ENCODE measurements around the gene KLF16. TPM values are rescaled to one million over a fixed set of nuclear protein-coding genes. Genes with fewer than 3 reads are reported as not detected.

KLF16 gene
- total RNA-seq, 1 experiment from 2014 or later, result 25.2 TPM

DNA sequence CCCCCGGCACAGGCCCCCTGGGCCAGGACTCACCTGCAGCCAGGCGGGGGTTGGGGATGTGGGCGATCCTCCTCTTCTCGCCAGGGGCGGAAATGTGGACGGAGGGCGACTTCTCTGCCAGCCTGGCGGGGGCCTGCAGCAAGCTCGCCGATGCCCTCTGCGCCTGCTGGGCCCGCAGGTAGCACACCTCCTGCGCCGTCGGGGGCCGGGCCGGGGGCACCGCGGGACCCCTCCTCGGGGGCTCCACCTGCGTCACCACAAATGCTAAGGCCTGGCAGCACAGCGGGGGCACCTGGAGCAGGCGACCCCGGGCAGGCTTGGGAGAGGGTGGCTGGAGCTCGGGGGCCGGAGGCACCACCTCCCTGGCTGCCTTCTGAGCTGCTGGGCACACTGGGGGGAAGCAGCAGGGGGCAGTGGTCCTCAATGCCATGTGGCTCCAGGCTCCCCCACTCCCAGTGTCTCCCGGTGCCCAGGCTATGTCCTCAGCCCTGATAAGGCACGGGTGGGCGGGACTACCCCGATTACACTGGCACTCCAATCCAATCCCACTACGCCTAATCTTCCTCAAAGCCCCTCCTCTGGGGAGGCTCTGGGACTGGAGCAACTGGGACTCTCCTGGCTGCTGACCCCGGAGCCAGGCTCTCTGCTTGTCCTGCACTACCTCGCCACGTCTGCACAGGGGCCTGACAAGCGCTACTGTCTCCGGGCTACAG lies 39.7 kb downstream of the KLF16 start:
- no peak for DNase-seq (ENCODE audit: low spot score)

GRCh38 chr19:1823020-1823419 lies 40.4 kb downstream of the KLF16 start:
- DNase-seq (ENCODE audit: low spot score), result no peak

DNA sequence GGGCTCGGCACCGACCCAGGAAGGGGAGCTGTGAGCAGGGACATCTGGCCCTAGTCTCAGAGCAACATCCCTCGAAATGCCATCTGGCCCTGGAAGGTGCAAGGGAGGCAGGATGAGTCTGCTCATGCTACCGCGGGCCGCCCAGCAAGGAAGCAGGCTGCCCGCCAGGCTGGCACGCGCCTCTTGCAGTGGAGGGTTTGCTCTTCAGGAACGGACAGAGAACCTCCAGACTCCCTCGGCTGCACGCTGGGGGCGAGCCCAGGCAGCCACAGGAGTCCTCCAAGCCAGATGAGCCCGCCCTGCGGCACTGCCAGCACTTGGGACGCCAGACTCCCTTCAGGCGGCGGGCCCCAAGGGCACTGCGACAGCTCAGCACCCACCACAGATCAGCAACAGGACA lies 41.2 kb downstream of the KLF16 start:
- no peak for DNase-seq (ENCODE audit: low spot score)

- DNase-seq (ENCODE audit: low spot score), result no peak
Observed at GRCh38 chr19:1819341-1820255, 43.8 kb downstream of the KLF16 start.

DNA sequence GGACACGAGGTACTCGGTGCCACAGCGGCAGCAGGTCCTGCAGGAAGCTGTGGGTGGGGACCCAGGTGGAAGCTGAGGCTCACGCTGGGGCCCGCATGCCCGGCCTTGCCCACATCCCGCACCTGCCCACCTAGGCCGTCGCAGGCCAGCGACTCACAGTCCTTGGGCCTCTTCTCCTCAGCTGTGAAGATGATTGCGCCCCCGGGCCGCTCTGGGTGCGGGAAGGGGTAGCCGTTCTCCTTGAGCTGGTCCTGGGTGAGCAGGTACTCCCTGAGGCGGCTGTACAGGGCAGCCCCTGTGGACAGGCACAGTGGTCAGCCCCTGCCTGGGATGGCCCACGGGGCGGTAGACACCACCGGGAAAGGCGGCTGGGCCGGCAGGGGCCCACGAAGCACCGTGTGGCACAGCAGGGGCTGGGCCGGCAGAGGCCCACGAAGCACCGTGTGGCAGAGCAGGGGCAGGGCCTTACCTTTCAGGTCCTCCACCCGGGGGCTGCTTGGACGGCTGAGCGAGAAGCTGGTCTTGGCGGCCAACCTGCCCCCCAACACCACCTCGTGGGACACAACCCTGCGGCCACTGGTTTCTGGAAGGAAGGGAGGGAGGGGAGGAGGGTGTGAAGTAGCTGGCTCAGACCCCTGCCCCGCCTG lies 44.7 kb downstream of the KLF16 start:
- DNase-seq (ENCODE audit: low spot score), result no peak

DNA sequence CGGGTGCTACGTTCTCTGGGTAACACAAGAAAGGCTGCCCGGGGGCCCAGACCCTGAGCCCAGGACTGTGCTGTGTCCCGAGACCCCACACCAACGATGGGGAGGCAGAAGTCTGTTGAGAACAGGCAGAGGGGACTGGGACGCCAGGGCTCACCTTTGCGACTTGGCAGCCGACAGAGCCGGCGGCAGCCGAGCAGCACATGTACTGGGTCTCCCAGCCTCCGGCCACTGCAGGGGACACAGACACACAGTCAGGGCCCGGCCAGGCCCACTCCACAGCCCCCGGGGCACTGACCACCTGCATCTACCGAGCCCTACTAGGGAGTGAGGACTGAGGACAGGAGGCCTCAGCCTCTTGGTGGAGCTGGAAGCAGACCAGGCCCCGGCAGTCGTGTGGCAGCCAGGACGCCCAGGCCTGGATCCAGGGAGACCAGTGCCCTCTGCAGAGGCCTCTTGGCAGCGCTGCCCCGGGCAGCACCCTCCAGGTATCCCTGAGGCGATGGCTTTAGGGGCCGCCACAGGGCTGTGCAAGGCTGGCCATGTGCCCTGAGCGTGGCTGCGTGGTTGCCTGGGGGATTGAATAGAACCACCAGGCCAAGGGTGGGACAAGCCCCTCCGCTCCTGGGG lies 45.7 kb downstream of the KLF16 start:
- DNase-seq (ENCODE audit: low spot score), result no peak

DNA sequence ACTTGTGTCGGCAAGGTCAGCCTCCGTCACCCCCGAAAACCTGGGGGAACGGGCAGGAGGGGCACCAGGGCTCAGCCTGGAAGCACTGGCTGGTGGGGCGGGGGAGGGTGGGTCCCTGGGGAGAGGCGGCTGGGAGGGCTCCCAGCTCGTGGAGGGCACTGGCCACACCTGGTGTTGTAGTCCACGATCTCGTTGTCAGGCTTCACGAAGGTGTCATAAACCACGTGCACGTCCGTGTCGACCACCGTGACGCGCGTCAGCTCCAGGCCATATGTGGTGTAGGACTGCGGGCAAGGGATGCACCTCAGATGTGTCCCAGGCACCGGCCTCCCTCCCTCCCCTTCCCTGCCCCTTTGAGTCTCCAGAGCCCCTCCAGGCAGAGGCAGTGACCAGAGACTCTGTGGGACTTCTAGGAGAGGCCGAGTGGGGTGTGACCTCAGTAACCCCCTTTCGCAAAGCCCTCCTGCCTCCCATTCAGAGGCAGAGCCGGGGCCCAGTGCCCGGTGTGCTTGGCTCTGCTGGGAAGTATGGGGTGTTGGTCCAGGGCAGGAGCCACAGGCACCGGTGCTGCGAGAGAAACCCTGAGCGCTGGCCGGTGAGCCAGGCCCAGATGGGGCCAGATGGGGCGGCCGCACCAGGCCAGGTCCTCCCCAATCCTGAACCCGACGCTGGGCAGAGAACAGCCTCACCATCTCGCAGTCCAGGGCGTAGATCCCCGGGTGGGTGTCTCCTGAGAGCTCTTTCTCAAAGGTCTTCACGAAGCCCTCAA lies 46.7 kb downstream of the KLF16 start:
- DNase-seq (ENCODE audit: low spot score), result no peak

- no peak for DNase-seq (ENCODE audit: low spot score)
Observed at GRCh38 chr19:1815605-1816529, 47.5 kb downstream of the KLF16 start.

DNA sequence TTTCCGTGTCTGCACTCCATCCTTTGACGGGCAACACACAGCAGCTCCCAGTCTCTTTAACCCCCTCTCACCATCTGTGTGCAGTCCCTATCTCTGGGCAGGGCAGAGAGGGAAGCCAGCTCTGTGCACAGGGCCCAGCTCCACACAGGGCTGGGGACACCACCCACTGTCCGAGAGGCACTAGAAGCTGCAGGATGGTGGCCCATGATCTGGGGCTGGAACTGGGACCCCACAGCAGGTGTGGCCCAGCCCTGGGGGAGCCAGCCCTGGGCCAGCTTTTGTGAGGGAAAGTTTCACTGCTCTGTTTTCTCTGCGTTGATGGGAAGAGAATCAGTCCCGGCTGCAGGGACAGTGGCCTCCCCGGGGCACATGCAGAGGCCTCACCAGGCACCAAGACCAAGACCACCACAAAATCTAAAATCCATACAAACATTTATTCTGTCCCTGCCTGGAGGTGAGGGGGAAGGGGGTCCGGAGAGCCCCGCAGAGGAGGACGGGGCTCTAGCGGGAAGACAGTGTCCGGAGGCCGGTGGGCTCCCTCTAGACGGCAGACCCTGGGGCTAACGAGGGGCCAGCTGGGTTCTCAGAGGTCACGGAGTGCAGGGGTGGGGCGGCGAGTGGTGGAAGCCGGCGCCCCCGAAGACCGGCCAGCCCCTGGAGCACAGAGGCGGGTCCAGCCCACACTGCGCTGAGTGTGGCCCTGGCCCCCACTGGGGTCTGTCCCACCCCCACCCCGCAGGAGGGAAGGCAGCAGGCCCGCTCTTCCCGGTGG lies 48.4 kb downstream of the KLF16 start:
- no peak for DNase-seq (ENCODE audit: low spot score)

- DNase-seq (ENCODE audit: low spot score), result no peak
Observed at GRCh38 chr19:1814391-1814790, 49.0 kb downstream of the KLF16 start.

- no peak for DNase-seq (ENCODE audit: low spot score)
Observed at GRCh38 chr19:1813192-1814182, 49.9 kb downstream of the KLF16 start.

DNA sequence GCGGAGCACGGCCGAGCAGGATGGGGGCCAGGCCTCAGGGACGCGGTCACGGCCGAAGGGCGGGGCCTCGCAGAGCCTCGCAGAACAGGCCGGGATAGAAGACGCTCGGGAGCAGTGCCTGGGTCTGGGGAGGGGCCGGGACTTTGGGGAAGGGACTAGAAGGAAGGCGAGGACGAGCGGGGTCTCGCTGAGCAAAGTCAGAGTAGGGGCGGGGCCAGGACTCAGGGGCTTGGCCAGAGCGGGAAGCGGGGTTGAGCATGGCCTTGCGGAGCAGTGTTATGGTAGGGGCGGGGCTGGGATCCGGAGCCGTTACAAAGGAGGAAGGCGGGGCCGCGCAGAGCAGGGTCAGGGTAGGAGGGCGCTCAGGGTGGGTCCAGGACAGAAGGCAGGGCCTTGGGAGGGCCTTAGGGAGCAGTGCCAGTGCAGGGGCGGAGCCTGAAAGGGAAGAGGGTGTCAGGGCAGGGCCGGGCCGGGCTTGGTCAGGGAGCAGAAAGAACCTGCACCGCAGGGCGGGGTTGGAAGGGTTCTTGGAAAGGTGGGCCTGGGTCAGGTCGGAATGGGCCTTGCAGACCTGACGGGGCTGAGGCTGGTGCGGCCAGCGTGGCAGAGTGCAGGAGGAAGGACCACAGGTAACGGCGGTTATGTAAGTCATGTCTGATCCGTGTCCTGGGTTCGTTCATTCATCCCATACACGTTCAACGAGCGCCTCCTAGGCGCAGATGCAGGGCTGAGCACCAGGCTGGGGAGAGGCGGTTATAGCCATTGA lies 50.8 kb downstream of the KLF16 start:
- peak; percentile 84 for DNase-seq (ENCODE audit: low spot score)

DNA sequence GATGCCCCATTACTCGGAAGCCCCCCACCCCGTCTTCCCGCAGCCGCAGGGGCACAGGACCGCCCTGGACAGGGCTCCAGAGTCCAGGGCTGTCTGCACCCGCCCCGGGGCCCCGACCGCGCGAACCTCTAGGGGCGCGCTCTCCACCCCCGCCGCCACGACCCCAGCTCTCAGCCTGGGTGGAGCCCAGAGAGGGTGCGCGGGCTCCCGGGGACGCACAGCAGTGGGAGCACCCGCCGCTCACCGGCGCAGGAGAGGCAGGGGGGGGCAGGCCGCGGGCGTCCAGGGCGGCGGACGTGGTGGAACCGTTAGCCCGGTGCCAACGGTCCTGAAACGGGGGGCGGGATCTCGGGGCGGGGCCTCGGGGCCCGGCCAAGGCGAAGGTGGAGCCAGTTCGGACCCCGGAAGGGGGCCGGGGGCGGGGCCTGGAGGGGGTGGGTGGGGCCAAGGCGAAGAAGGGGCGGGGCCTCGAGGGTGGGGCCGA lies 51.4 kb downstream of the KLF16 start, which contains the start of gene ATP8B3:
Gene ATP8B3, minus strand, starts transcription at position 335 of the 484 bp plus-strand sequence. CDS start 540 bp downstream, outside the sequence.
- DNase-seq (ENCODE audit: low spot score), result no peak

- DNase-seq (ENCODE audit: low spot score), result peak; percentile 83
Observed at GRCh38 chr19:1811472-1811894, 51.9 kb downstream of the KLF16 start.

GRCh38 chr19:1810439-1811160 lies 52.8 kb downstream of the KLF16 start:
- no peak for DNase-seq (ENCODE audit: low spot score)

DNA sequence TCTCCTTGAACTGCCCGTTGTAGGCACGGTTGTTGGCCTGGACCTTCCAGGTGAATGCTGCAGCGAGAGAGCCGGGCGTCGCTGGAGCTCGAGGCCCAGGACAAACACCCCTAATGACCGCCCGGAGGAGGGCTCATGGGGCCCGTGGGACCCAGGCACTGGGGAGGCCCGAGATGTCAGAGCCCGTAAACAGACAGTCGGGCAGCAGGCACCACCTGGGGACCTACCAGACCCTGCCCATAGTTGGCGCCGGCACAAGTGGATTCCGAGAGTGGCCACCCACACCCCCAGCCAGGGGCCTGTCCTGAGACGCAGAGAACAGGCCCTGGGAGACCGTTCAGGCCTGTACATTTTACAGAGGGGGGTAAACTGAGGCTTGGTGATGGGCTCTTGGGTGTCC lies 53.7 kb downstream of the KLF16 start:
- DNase-seq (ENCODE audit: low spot score), result no peak
